SK-N-SH (cell line): ENCODE results near the gene H2AZ2.

Experiments used
- ELF1 ChIP-seq: IDR thresholded peaks from 2 replicates; pipeline ENCODE4 v1.4.0; 2012
- GABPA ChIP-seq: IDR thresholded peaks from 2 replicates; pipeline ENCODE4 v1.4.0; 2012; ENCODE audit warnings: low read depth, mild to moderate bottlenecking
- REST ChIP-seq: IDR thresholded peaks from 2 replicates; pipeline ENCODE4 v1.6.1; 2012; ENCODE audit warnings: mild to moderate bottlenecking, low read depth, low read length, moderate library complexity
- YY1 ChIP-seq: IDR thresholded peaks from 2 replicates; pipeline ENCODE4 v1.4.0; 2012; ENCODE audit warnings: low read depth, mild to moderate bottlenecking

- TF ChIP-seq ELF1 = no peak
- no peak for TF ChIP-seq YY1
- no peak for TF ChIP-seq GABPA
- TF ChIP-seq REST = no peak
These were observed 32.6 kb upstream of the H2AZ2 start for GRCh38 chr7:44880317-44881018.
